Measurements from ENCODE around the gene ERN1.

Gene ERN1

DNA sequence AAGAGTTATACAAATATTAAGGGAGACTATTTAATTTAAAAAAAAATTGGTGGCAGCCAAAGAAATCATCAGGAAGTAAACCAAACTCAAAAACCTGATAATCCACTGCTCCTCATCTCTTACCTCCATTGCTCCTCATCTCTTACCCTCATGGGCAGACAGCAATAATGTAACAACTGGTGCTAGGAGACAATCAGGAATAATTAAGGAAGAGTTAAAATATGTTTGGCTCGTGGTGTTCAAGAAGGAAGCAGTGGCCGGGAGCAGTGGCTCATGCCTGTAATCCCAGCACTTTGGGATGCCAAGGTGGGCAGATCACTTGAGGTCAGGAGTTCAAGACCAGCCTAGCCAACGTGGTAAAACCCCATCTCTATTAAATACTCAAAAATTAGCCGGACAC is 18.1 kb downstream of the ERN1 start:
- DNase-seq (ENCODE audit: low spot score) (no peak), FAIRE-seq (no peak)

DNA sequence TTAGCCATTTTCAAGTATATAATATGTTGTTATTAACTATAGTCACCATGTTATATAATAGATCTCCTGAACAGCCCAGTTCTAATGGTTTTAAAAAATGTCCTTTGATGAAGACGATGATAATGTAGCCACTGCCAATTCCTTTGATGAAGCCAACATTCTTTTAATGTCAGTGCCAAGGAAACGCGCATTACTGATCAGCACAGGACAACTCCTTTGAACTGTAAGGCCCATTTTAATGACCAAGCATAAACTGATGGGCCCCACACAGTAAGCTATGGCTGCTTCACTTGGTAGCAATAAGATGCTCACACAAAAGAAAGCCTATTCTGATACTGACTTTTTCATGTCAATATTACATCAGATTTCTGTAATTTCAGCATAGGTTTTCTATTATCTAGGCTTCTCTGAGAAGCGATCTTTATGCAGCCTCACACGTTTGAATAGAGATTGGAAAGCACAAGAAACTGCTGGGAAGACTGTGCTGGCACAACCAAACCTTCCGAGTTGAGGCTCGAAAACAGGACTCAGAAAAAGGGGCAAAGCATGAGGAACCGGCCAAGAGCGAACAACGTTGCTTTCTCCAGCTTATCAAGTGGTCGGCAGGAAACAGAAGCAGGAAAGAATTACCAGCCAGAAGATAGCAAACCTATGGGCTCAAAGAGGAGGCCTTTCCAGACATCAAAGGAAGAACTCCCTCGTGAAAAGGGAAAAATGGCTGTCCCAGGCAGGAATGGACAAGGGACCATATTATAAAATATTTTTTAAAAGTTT is 19.4 kb downstream of the ERN1 start:
- DNase-seq (ENCODE audit: low spot score): no peak
- no peak for FAIRE-seq

DNA sequence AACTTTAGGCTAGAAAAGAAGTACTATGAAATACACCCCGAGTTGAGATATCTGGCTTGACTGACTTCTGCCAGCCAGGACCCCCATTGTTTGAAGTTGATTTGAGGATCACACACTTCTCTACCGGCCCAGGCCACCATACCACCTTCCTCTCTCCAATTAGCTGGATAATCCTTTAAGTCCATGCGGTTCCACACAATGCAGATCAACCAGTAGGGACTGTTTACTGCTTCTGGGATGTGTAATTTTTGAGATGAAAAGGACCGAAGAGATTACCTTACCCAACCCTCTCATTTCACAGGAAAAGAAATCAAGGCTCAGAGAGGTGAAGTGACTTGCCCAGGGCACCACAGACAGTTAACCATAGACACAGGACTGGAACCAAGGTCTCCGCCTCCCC is 20.5 kb downstream of the ERN1 start:
- DNase-seq (ENCODE audit: low spot score) (no peak), FAIRE-seq (no peak)

DNA sequence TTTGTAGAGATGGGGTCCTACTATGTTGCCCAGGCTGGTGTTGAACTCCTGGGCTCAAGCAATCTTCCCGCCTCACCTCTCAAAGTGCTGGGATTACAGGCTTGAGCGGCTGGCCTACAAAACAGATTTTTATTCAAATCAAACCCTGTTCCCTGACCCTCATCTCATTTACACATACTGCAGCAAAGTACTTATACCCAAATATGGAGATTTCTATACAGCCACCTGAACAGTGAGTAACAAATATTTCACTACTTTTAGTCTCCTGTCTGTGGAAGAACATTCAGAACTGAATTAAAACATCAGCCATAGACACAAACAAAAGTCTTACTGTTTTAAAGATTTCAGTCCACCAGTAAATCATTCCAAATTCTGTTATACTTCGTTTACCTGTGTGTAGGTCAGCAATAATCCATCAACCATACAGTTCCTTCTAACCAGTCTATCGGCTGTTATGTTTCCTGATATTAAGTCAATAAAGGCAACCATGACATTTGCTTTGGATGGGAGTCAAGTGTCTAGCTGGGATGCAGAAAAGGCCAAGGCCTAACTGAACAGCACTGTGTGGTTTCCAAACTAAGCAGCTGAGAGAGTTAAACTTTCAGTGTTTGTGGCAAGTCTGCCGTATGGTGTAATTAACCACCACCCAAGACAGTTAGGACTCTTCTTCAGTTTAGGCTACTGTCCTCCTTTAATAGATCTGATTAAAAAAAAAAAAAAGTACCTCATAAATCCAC is 22.3 kb downstream of the ERN1 start:
- no peak for DNase-seq (ENCODE audit: low spot score)

DNA sequence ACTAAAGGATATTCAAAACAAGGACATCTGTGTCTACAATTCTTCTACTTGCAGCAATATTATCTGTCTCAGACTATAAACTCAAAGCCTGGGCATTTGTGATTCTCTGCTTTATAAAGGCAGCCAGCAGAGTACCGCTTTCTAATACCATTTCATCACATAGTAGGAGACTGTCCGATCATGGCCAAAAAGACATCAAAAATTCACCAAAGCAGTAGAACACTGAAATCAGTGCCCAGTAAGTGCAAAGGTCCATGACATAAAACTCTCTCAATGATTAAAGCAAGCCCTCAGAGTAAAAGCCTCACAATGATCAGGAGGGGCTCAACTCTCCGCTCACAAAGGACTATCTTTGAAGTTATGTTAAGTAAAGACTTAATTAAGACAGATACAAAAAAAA is 23.0 kb downstream of the ERN1 start:
- FAIRE-seq: no peak

More for the DNA sequence above, 22.3 kb downstream of the ERN1 start:
- FAIRE-seq: no peak

DNA sequence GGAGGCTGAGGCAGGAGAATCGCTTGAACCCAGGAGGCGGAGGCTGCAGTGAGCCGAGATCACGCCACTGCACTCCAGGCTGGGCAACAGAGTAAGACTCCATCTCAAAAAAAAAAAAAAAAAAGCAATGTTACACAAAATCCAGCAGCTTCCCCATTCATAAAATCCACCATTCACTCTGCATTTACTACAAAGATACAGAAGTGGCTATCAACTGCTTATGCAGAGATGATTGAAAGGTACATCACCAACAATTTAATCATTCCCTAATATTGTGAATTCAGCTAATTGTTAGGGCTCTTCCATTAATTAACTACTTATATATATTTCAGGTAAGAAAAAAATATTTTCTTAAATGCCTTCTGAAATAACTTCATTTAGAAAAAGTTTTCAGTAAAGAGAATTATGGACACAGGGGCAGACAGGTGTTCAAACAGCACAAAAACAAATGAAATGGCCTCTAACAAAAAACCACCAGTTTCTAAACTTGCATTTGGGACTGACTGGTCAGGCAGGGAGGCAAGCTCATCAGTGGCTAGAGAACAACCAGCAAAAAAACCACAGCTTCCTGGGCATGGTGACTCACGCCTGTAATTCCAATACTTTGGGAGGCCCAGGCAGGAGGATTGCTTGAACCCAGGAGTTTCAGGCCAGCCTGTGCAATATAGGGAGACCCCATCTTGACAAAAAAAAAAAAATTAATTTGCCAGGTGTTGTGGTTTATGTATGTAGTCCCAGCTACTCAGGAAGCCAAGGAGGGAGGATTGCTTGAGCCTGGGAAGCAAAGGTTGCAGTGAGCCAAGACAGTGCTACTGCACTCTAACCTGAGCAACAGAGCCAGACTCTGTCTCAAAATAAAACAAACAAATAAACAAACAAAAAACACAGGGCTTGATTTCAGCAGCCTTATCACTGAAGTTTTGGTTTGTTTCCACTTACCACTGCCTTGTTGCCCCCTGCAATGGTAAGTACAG is 26.3 kb downstream of the ERN1 start:
- DNase-seq (ENCODE audit: low spot score): peak; percentile 56
- peak; percentile 83 for FAIRE-seq

More for the DNA sequence above, 23.0 kb downstream of the ERN1 start:
- DNase-seq (ENCODE audit: low spot score): no peak

DNA sequence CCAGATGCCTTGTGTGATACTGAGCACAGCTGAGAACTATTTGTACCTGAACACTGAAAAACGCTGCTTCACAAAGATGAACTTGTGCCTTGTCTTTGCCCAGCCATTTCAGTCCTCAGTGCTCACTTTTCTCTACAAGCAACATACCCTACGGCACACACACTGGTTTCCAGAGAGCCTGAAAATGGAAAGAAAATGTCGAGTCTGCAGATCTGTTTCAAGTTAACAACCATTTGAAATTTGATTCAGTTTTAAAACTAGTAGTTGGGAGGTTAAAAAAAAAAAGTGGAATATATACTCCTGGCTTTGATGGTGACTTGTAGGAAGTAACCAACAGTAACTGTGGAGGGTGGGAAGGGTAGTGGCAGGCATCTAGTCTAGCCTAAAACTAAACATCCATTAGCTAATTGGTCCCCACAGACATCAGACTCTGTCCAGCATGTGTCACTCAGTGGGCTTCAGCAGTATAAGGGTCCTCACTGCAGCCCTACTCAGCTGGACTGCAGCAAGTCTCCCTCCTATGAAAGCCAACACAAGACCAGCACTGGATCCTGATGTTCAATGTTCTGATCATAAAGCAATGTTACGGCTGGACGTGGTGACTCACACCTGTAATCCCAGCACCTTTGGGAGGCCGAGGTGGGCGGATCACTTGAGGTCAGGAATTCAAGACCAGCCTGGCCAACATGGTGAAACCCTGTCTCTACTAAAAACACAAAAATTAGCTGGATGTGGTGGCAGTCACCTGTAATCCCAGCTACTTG is 27.1 kb downstream of the ERN1 start:
- DNase-seq (ENCODE audit: low spot score) (no peak), FAIRE-seq (no peak)

DNA sequence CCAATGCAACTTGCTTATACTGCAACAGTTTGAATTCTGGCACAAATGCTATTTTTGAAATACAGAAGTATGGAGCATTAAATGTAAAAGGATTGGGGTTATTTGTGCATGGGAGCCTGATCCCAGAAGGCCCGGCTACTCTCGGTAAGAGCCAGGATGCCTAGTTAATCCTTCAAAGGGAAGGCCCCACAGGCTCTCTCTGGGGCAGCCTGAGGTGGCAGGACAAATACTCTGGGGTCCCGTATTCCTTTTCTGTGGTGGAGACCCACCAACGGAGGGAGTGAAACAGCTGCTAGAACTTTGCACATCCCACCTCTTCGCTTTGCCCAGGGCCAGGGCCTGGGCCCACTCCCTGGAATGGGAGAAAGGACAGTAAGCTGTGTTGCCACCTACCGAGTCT is 30.4 kb downstream of the ERN1 start:
- no peak for FAIRE-seq
- DNase-seq (ENCODE audit: low spot score): no peak

DNA sequence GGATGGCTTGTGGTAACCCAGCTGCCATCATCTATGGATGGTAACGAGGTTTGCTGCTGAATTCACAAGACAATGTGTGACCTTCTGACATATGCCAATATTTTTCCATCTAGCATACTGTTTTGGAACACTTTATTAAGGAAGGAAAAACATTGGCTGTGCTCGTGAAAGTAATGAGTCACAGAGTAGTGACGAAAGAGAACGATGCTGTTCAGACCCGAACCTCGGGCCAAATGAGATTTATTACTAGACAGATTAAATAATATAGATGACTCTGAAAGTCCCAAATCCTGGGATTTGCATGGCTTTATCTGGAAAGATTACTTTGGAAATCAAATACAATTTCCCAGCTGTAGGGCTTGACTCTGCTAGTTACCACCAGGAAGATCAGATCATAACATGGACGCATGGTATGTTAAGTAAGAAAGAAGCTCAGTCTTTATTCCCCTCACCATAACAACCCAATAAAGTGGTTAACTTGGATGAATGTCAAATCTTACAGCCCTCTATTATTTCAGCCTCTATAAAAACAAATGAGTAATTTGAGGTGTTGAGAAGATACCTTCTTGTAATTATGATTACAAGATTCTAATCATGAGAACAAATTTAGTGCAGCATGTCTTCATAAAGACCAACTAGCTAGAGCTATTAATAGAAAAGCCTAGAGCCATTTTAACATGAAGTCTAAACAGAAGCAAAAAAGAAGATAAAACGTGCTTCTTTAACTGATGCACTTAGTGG is 32.6 kb downstream of the ERN1 start:
- FAIRE-seq: no peak
- DNase-seq (ENCODE audit: low spot score): no peak

DNA sequence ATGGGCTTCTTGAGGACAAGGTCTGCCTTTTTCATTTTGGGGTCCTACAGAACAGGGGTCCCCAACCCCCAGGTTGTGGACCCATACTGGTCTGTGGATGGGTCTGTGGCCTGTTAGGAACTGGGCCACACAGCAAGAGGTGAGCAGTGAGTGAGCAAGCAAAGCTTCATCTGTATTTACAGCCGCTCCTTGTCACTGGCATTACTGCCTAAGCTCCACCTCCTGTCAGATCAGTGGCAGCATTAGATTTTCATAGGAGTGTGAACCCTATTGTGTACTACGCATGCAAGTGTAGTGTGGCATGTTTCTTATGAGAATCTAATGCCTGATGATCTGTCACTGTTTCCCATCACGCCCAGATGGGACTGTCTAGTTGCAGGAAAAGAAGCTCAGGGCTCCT is 33.9 kb downstream of the ERN1 start:
- DNase-seq (ENCODE audit: low spot score): no peak
- FAIRE-seq: no peak

DNA sequence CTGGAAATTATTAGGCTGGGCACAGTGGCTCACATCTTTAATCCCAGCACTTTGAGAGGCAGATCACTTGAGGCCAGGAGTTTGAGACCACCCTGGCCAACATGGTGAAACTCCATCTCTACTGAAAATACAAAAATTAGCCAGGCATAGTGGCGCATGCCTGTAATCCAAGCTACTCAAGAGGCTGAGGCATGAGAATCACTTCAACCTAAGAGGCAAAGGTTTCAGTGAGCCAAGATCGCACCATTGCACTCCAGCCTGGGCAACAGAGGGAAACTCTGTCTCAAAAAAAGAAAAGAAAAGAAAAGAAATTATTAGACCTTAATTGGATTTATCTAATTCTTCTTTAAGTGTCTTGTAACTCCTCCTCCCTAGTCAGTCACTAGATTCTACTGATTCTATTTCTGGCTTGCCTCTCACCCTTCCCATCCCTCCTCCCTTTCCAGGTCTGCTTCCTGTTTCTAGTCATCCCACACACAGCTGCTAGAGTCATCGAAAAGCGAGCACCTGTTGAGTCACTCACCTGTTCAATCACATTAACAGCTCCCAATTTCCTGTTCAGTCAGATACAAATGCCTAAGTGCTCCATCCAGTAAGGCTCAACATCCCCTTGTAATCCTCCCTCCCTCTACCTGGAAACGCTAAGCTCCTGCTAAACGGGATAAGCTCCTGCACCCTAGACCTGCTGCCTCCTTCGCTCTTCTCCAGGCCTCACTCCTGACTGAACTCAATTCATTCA is 34.6 kb downstream of the ERN1 start:
- no peak for FAIRE-seq
- DNase-seq (ENCODE audit: low spot score): no peak

DNA sequence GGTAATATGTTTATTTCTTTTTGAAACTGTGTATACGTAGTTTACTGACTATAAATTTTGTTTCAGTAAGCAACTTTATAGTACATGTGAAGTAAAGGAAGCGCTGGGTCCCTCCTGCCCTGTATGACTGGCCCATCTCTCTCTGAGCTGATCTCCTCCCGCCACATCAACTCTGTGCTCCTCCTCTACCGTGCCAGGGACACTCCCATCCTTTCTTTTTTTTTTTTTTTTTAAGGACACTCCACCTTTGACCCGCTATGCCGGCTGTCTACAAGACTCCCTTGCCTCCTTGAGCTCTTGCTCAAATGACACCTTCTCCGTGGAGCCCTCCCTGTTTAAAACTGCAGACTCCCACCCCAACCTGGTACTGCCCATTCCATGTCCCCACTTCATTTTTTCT is 35.5 kb downstream of the ERN1 start:
- DNase-seq (ENCODE audit: low spot score): no peak
- FAIRE-seq: no peak

DNA sequence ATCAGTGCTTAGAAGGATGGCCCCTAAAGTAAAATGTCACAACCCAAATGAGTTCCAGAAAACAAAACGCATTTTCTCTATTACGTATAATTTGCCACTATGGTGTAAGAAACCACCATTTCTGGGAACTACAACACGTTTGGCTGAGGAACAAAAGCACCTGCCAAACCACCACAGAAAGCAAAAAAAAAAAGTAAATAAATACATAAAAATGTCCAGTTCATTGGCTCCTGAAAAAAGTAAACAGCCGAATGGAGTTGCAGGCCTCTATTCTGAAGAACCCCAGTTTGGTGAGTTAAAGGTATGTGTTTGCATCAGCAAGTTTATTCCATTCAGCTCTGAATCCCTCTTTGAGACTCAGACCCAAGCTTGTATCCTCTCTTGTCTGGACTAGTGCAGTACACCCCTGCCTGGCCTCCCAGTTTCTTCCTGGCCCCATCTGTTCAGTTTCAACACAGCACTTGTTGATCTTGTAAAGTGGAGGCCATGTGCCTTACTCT is 36.9 kb downstream of the ERN1 start:
- FAIRE-seq: no peak
- DNase-seq (ENCODE audit: low spot score): no peak

DNA sequence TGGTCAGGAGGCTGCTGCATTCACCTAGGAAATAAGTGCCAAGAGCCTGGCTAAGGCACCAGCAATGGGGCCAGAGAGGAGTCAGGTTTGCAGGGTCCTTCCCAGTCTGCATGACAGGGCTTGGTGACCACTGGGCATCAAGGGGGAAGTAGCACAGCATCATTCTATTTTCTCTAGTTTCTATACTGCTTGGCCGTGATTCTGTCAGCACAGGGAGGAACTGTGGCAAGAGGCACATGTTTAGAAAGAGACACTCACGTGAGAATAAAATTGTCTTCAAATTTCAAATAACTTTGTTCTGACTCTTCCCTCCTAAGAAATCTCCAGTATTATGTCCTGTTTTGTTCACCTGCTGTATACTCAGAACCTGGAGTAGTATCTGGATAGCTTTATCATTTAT is 37.8 kb downstream of the ERN1 start:
- DNase-seq (ENCODE audit: low spot score) (no peak), FAIRE-seq (no peak)

DNA sequence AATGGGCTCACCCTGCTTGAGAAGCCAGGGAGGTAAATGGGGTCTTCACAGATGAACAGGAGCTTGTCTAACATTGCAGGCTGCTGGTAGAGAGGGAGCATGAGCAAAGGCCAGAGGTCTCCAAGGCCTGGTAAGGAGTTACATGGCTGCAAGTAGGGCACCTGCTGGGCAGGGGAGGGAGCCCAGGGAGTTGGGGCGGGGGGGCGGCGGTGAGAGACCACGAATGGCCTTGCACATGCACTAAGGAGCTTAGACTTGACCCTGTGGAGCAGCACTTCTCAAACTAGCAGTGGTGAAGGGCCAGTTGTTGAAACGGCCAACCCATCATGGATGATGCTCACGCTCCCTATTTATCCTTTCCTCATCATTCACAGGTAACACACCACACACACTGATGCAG is 38.4 kb downstream of the ERN1 start:
- no peak for FAIRE-seq

DNA sequence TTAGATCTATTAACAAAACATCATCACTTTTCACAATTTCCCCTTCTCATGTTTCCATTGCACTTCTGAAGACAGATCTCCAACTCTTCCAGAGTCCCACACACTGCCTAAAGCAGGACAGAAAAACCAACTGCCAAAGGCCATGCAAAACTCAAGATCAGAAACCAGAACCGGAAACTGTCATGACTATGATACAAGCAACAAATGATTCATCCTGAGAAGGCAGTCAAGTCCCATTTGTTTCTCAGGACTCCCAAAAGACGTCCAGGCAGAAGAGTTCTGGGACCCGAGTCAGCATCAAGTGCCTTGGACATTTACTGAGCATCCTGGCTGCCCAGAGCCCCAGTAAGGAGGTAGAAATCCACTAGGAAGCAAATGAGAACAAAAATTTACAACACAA is 38.8 kb downstream of the ERN1 start:
- FAIRE-seq (no peak), DNase-seq (ENCODE audit: low spot score) (no peak)

More for the DNA sequence above, 38.4 kb downstream of the ERN1 start:
- no peak for DNase-seq (ENCODE audit: low spot score)

DNA sequence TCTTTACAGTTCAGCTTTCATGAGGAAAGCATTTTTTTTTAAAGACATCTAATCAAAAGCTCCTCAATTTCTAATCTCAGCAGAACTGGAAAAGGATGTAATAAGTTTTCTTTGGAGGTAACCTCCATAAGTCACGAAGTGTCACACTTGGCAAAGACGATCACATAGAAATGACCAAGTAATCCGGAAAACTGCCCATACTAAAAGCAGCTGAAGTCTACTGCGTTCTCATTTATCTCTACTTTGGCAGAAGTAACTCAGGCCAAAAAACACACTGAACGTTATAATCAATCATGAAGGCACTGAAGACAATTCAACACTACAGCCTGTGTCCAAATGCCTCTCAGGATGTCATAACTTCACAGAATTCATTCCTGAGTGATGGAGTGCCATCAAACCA is 39.8 kb downstream of the ERN1 start:
- FAIRE-seq (no peak), DNase-seq (ENCODE audit: low spot score) (no peak)

DNA sequence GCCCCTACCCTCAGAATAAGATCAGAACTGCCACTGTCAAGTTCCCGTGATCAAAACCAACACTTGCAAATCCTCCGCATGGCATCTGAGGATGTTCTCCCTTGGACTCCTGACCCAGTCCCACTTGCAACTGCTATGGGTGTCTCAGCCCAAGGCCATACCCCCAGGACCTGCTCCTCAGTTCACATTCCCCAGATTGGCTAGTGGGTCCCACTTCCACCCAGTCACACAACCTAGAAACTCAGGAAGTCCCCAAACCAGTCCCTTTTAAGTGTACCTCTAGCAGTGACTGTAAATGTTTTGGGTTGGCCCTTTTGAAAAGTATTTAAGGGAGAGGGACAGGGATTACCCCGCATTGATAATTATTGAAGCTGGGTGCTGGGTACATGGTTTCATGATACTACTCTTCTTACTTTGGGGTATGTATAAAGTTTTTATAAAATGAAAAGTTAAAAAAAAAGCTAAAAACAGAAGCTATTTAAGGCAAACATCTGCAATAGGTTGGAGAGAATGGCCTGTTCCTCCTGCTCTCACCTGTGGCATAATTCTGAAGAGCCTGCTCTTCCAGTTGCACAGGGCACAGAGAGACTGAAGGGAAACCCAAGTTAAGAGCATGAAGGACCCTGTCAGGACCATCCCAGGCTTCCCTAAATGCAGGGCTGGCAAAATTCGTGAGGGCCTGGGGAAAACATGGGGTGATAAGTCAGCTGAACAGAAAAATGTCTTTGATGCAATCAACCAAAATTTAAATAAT is 42.5 kb downstream of the ERN1 start:
- FAIRE-seq: no peak
- no peak for DNase-seq (ENCODE audit: low spot score)

DNA sequence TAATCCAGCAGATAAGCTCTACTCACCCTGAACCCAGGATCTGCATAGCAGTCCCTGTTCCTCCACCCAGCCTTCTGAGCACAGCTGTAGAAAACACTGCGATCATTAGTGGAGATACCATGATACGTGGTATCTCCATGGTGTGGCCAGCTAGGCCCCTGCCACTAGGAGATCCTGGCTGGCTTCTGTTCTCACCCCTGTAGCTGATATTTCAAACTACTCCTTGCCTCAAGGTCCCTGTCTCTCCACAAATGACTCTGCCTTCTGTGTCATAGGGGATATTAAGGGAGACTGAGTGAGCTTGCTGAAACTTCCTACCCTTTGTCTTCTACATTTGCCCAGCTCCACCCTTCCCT is 44.3 kb downstream of the ERN1 start:
- no peak for DNase-seq (ENCODE audit: low spot score)
- no peak for FAIRE-seq
